ENCODE results near the gene CAPN10.

Gene CAPN10

DNA sequence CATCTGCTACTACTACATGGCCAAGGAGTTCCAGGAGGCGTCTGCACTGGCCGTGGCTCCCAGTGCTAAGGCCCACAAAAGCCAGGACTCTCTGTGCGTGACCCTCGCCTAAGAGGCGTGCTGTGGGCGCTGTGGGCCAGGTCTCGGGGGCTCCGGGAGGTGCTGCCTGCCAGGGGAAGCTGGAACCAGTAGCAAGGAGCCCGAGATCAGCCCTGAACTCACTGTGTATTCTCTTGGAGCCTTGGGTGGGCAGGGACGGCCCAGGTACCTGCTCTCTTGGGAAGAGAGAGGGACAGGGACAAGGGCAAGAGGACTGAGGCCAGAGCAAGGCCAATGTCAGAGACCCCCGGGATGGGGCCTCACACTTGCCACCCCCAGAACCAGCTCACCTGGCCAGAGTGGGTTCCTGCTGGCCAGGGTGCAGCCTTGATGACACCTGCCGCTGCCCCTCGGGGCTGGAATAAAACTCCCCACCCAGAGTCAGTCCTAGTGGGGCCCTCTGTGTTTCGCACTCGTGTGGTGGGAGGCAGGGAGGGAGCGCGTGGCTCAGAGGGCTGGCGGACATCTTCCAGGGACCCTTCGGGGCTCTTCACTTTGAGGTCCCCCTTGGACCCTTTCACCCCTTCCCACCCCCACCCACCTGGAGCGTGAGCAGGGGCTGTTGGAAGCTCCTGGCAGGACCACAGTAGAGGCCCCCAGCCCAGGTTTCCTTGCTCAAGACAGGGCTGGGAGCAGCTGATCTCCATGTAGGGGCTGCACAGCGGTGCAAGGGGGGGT lies 44.4 kb downstream of the CAPN10 start:
- H3K27ac ChIP-seq = no peak overlapping the region
- TF ChIP-seq, protein P1, sequence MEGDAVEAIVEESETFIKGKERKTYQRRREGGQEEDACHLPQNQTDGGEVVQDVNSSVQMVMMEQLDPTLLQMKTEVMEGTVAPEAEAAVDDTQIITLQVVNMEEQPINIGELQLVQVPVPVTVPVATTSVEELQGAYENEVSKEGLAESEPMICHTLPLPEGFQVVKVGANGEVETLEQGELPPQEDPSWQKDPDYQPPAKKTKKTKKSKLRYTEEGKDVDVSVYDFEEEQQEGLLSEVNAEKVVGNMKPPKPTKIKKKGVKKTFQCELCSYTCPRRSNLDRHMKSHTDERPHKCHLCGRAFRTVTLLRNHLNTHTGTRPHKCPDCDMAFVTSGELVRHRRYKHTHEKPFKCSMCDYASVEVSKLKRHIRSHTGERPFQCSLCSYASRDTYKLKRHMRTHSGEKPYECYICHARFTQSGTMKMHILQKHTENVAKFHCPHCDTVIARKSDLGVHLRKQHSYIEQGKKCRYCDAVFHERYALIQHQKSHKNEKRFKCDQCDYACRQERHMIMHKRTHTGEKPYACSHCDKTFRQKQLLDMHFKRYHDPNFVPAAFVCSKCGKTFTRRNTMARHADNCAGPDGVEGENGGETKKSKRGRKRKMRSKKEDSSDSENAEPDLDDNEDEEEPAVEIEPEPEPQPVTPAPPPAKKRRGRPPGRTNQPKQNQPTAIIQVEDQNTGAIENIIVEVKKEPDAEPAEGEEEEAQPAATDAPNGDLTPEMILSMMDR (conservative IDR thresholded peaks at IDR 0.05) = no peak
- no peak for TF ChIP-seq ZFX (IDR thresholded peaks at IDR 0.05)

DNA sequence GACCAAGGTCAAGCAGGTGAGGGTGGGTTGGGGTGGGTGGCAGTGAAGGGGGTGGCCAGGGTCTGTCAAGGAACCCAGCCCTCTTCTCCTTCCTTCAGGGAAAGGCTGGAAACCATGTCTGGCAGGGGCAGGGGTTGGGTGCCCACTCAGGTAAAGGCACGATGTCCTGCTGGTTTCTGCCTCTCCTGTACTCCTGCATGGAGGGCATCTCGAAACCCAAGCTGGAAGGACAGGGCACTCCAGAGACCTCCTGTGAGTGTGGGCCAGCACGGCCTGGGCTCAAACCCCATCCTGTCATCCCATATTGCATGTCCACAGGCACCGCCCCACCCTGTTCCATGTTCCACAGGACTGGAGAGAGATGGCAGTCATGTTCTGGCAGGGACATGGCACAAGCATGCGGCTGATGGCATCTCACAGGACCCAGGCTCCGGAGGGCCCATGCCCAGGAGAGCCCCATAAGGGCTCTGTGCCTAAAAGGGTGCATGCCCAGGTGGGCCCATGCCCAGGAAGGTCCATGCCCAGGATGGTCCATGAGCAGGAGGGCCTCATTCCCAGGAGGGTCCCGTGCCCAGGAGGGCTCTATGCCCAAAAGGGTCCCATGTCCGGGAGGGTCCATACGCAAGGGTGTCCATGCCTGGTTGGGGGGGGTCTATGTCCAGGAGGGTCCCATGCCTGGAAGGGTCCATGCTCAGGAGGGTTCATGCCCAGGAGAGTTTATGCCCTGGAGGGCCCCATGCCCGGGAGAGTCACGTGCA lies 45.2 kb downstream of the CAPN10 start:
- TF ChIP-seq ZFX (IDR thresholded peaks at IDR 0.05) = no peak
- TF ChIP-seq, protein P1 (conservative IDR thresholded peaks at IDR 0.05) = no peak
- H3K27ac ChIP-seq = no peak overlapping the region

DNA sequence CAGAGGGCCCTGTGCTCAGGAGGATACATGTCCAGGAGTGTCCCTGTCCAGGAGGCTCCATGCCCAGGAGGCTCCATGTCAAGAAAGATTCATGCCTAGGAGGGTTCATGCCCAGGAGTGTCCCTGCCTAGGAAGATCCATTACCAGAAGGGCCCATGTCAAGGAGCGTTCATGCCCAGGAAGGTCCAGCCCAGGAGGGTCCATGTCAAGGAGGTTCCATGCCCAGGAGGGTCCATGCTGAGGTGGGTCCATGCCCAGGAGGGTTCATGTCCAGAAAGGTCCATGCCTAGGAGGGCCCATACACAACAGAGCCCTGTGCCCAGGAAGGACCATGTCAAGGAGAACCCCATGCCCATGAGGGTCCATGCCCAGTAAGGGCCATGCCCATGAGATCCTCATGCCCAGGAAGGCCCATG lies 45.8 kb downstream of the CAPN10 start:
- no peak for TF ChIP-seq ZFX (IDR thresholded peaks at IDR 0.05)
- TF ChIP-seq, protein P1 (conservative IDR thresholded peaks at IDR 0.05) = no peak
- H3K27ac ChIP-seq = no peak overlapping the region

DNA sequence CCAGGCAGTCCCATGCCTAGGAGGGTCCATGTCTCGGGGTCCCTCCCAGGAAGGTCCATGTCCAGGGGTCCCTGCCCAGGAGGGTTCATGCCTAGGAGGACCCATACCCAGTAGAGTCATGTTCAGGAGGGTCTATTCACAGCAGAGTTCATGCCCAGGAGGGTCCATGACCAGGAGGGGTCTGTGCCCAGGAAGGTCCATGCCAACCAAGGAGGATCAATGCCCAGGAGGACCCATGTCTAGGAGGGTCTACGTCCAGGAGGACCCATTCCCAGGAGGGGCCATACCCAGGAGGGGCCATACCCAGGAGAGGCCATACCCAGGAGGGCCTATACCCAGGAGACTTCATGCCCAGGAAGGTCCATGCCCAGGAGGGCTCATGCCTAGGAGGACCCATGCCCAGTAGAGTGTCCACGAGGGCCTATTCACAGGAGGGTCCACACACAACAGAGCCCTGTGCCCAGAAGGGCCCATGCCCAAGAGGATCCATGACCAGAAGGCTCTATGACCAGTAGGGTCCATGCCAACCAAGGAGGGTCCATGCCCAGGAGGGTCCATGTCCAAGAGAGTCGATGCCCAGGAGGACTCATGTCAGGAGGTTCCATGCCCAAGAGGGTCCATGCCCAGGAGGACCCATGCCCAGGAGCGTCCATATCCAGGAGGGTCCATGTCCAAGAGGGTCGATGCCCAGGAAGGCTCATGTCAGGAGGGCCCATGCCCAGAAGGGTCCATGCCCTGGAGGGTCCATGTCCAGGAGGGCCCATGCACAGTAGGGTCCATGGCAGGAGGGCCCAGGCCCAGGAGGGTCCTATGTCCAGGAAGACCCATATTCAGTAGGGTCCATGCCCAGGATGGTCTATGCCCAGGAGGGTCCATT lies 48.8 kb downstream of the CAPN10 start:
- TF ChIP-seq ZFX (IDR thresholded peaks at IDR 0.05) = no peak
- TF ChIP-seq, protein P1 (conservative IDR thresholded peaks at IDR 0.05) = no peak
- no peak overlapping the region for H3K27ac ChIP-seq

DNA sequence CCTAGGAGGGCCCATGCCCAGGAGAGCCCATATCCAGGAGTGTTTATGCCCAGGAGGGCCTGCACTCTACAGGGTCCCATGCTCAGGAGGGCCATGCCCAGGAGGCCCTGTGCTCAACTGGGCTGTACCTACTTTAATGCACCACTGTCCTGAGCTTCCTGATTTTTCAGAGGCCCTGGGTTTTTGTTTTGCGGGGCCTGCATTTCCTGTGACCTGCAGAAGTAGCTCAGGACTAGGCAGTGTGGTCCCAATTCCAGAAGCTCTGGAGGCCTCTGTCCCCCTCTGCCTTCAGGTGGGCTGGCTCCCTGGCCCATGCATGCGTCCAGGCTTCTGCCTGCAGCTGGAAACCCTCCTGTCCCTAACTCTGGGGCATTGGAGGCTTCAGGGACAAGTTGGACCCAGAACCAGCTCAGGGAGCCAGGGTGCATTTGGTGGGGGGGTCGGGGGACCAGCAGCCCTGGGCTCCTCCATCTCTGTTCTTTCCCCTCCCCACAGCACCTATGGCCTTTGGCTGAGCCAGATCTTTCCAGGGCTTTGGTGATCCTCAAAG lies 49.5 kb downstream of the CAPN10 start:
- TF ChIP-seq, protein P1 (conservative IDR thresholded peaks at IDR 0.05) = no peak
- TF ChIP-seq ZFX (IDR thresholded peaks at IDR 0.05) = no peak
- H3K27ac ChIP-seq = no peak overlapping the region

DNA sequence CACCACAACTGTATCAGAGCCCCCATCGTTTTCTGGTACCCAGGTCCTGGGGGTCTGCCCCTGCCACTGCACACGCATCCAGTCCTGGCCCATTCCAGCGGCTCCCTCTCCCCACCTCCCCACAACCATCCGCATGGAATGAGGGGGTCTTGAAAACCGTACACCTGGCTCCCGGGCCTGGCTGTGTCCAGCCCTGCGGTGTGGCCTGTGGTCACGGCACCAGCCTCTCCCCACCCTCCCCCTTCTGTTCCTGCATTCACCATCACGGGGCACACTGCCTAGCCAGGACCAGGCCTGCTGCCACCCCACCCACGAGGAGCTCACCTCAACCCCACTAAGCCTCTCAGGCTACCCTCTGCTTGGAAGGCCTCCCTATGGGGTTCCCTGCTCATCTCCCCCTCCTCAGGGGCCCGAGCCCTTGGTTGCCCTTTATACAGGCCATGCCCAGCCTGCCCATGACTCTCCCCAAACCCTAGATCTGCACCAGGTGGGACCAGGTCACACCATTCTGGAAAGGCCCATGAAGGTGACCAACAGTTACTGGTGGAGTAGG lies 50.1 kb downstream of the CAPN10 start:
- TF ChIP-seq, protein P1 (conservative IDR thresholded peaks at IDR 0.05) = no peak
- no peak for TF ChIP-seq ZFX (IDR thresholded peaks at IDR 0.05)

More for the DNA sequence above, 50.1 kb downstream of the CAPN10 start:
- no peak overlapping the region for H3K27ac ChIP-seq

Measured in C4-2B (cell line).